ENCODE measurements around the gene CILP. TPM values are rescaled to one million over a fixed set of nuclear protein-coding genes. Genes with fewer than 3 reads are reported as not detected.
"Not testable (repeated sequence)": the region's sequence is repeated elsewhere in the genome, so short reads cannot be mapped to it uniquely, and the experiment has no call there.

CILP gene
- total RNA-seq: 27.3 TPM
- long read RNA-seq, full-length matches to known transcripts: 34 of 64 reads
- long read RNA-seq, partial matches to known transcripts: 7 of 64 reads
- long read RNA-seq, other reads (novel, unspliced or antisense): 23 of 64 reads

GRCh38 chr15:65210770-65211481, at the start of gene CILP:
TSS of gene CILP (minus strand) at chr15:65211473. CDS start at chr15:65209755, 1,718 bp downstream.
- no peak for DNase-seq (ENCODE audit: low spot score)

GRCh38 chr15:65260968-65261367, 49.7 kb upstream of the CILP start:
- no peak for DNase-seq (ENCODE audit: low spot score)

GRCh38 chr15:65259367-65259797, 48.1 kb upstream of the CILP start:
- DNase-seq (ENCODE audit: low spot score): no peak

- DNase-seq (ENCODE audit: low spot score): no peak
These were observed 47.3 kb upstream of the CILP start for GRCh38 chr15:65258375-65259262.

GRCh38 chr15:65255486-65256140, 44.3 kb upstream of the CILP start:
- no peak for DNase-seq (ENCODE audit: low spot score)

- DNase-seq (ENCODE audit: low spot score): no peak
These were observed 43.5 kb upstream of the CILP start for GRCh38 chr15:65254758-65255157.

GRCh38 chr15:65254356-65254755, 43.1 kb upstream of the CILP start:
- no peak for DNase-seq (ENCODE audit: low spot score)

- DNase-seq (ENCODE audit: low spot score): no peak
These were observed 38.4 kb upstream of the CILP start for GRCh38 chr15:65249641-65250040.

GRCh38 chr15:65248511-65249255, 37.4 kb upstream of the CILP start:
- DNase-seq (ENCODE audit: low spot score): no peak

GRCh38 chr15:65246939-65247338, 35.7 kb upstream of the CILP start:
- no peak for DNase-seq (ENCODE audit: low spot score)

GRCh38 chr15:65246026-65246714, 34.9 kb upstream of the CILP start:
- no peak for DNase-seq (ENCODE audit: low spot score)

- DNase-seq (ENCODE audit: low spot score): no peak
These were observed 34.0 kb upstream of the CILP start for GRCh38 chr15:65245096-65245856.

- DNase-seq (ENCODE audit: low spot score): no peak
These were observed 33.4 kb upstream of the CILP start for GRCh38 chr15:65244638-65245037.

GRCh38 chr15:65236443-65236842, 25.2 kb upstream of the CILP start:
- not testable (repeated sequence) for DNase-seq (ENCODE audit: low spot score)

GRCh38 chr15:65233696-65234095, 22.4 kb upstream of the CILP start:
- no peak for DNase-seq (ENCODE audit: low spot score)

GRCh38 chr15:65232520-65232919, 21.2 kb upstream of the CILP start:
- DNase-seq (ENCODE audit: low spot score): no peak

- no peak for DNase-seq (ENCODE audit: low spot score)
These were observed 20.0 kb upstream of the CILP start for GRCh38 chr15:65231306-65231705.

GRCh38 chr15:65226901-65227300, 15.6 kb upstream of the CILP start:
- not testable (repeated sequence) for DNase-seq (ENCODE audit: low spot score)

GRCh38 chr15:65226221-65226620, 14.9 kb upstream of the CILP start:
- DNase-seq (ENCODE audit: low spot score): no peak

GRCh38 chr15:65223996-65224395, 12.7 kb upstream of the CILP start:
- DNase-seq (ENCODE audit: low spot score): no peak
